SW480 (cell line): ENCODE data around the gene SS18.
A peak's percentile ranks its signal among the peaks of the same experiment; 100 is the strongest.
"Not testable (repeated sequence)": the region's sequence is repeated elsewhere in the genome, so short reads cannot be mapped to it uniquely, and the experiment has no call there.

Source experiments
- DNase-seq: peaks from one replicate; pipeline ENCODE4 v3.0.0-alpha.2; 2016; ENCODE audit warnings: low spot score

Gene SS18, protein sequence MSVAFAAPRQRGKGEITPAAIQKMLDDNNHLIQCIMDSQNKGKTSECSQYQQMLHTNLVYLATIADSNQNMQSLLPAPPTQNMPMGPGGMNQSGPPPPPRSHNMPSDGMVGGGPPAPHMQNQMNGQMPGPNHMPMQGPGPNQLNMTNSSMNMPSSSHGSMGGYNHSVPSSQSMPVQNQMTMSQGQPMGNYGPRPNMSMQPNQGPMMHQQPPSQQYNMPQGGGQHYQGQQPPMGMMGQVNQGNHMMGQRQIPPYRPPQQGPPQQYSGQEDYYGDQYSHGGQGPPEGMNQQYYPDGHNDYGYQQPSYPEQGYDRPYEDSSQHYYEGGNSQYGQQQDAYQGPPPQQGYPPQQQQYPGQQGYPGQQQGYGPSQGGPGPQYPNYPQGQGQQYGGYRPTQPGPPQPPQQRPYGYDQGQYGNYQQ

DNA sequence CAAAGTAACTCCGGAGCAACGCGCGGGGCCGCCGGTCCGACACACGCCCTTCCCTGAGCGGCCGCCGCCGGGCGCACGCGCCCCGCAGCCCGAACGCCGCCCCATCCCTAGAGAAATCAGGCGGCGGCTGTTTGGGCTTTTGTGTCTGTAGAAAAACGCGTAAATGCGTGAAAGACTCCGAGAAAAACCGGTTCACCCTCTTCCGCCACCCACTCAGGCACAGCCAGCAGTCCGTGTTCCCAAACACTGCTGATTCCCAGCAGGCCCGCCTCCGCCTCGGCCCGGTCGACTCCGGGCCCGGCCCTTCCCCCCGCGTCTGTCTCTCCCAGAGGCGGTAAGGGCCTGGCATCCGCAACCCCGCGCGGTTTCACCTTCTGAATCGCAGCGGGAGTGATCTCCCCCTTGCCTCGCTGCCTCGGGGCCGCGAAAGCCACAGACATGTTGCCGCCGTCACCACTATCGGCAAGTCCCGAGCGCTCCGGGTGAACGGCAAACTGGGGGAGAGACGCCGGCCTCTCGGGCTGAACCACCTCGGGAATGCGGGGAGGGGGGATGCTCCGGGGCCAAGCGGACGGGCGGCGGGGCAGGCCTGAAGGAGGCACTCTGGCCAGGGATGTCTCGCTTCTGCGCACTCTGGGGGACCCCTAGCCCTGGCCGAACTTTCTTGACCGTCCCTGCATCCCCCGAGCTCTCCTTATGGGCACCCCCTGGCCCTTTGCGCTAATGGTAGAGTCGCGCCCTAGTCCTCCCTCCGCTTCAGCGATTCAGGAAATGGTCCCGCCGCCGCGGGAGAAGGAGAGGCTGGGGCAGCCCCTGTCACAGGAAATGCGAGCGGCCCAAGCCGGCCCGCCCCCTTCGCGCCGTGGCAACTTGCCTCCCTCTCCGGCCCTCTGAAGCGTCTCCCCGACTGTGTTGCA lies at the start of gene SS18:
TSS of gene SS18 (minus strand) at position 484 of the 917 bp plus-strand sequence. CDS start at position 440, 44 bp downstream.
- DNase-seq, result peak; percentile 75

- DNase-seq, result no peak
Observed at GRCh38 chr18:26135548-26135947, 45.1 kb upstream of the SS18 start.

GRCh38 chr18:26134107-26134506 lies 43.7 kb upstream of the SS18 start:
- no peak for DNase-seq

DNA sequence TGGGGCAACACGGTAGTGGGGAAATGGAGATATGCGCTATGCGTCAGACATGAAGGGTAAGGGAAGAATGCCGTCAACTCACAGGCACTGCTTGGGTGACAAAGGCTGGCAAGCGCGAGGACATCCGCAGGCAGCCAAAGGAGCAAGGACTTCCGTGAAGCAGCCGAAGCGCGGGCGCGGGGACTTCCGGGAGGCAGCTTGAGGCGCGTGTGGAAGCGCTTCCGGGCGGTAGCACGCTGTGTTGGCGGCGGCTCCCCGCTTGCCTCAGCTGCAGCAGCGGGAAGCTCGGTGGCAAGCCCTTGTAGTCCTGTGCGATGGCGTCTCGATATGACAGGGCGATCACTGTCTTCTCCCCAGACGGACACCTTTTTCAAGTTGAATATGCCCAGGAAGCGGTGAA lies 43.2 kb upstream of the SS18 start, which contains the start of gene PSMA8:
TSS of gene PSMA8 (plus strand) at position 218 of the 400 bp plus-strand sequence. CDS start at position 315, 97 bp downstream.
- DNase-seq, result no peak

GRCh38 chr18:26128192-26128591 lies 37.8 kb upstream of the SS18 start:
- not testable (repeated sequence) for DNase-seq

DNA sequence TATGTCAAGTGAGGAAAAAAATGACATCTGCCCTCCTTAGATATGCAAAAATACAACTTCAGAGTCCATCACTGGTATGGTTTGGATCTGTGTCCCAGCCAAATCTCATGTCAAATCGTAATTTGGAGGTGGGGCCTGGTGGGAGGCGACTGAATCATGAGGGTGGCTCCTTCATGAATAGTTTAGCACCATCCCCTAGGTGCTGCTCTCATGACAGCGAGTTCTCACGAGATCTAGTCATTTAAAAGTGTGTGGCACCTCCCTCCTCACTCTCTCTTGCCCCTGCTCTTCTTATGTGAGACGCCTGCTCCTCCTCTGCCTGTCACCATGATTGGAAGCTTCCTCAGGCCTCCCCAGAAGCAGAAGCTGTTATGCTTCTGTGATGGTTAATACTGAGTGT lies 37.4 kb upstream of the SS18 start:
- no peak for DNase-seq

DNA sequence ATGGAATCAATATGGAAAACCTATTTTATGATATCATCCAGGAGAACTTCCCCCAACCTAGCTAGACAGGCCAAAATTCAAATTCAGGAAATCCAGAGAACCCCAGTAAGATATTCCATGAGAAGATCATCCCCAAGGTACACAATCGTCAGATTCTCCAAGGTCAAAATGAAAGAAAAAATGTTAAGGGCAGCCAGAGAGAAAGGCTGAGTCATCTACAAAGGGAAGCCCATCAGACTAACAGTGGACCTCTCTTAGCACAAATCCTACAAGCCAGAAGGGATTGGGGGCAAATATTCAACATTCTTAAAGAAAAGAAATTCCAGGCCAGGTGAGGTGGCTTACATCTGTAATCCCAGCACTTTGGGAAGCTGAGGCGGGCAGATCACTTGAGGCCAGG lies 31.6 kb upstream of the SS18 start:
- not testable (repeated sequence) for DNase-seq

GRCh38 chr18:26121476-26121875 lies 31.1 kb upstream of the SS18 start:
- DNase-seq, result no peak

DNA sequence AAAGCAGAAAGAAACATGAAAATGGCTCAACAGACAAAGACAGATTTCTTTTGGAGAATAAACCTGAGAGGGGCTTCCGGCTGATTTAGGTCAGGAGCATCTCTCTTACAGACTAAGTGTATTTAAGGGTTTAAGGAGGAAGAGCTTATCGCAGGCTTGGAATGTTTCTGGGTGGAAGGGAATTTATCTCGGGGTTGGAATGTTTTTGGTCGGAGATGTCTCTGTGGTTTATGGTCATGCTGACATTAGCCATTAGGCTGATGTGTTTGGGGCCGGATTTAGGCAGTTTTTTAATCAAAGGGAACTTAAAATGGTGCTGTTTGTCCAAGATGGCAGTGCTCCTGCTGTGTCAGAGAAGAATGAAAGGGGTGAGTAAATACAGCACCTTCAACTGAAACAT lies 28.8 kb upstream of the SS18 start:
- no peak for DNase-seq

GRCh38 chr18:26104035-26104434 lies 13.6 kb upstream of the SS18 start:
- no peak for DNase-seq

- DNase-seq, result no peak
Observed at GRCh38 chr18:26103579-26103978, 13.2 kb upstream of the SS18 start.

- no peak for DNase-seq
Observed at GRCh38 chr18:26097563-26097962, 7.2 kb upstream of the SS18 start.

DNA sequence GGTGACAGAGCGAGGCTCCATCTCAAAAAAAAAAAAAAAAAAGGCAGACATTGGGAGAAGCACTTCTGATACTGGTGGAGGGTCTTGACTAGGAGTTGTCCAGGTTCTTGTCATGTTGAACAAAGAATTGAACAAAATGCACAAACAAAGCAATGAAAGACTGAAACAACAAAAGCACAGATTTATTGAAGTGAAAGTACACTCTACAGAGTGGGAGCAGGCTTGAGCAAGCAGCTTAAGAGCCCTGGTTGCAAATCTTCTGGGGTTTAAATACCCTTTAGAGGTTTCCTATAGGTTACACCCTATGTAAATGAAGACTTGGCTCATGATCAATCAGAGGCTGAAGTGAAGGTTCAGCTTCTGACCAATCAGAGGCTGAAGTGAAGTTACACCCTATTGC lies 6.4 kb upstream of the SS18 start:
- no peak for DNase-seq

DNA sequence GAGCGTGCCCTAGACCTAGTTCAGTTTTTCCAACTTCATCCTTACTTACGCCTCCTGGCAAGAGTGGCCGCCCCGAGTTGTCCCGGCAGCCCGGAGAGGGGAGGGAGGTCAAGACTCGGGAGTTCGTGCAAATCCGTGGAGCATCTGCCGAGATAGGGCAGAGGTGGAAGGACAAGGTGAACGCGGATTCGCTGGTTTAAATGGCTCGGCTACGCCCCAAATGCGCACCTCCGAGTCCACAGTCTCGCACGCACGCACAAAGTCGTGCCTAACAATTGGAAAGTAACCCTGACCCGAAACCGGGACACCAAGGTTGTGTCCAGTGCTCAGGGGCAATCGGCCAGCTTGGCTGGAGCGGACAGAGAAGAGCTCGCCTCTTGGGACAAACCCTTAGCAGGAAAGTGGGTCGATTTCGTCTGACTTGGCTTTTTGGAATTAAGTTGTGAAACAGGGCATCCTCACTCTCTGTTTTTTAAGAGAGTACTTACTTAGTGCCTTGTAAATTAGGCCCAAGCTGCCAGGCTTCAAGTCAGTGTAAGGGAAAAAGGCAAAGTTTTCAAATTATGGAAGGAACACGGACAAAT lies 726 bp upstream of the SS18 start:
- no peak for DNase-seq

GRCh38 chr18:26089293-26090129 lies 902 bp downstream of the SS18 start:
- peak; percentile 43 for DNase-seq

- no peak for DNase-seq
Observed at GRCh38 chr18:26088487-26088886, 1.9 kb downstream of the SS18 start.

GRCh38 chr18:26086959-26087358 lies 3.5 kb downstream of the SS18 start:
- DNase-seq, result no peak

DNA sequence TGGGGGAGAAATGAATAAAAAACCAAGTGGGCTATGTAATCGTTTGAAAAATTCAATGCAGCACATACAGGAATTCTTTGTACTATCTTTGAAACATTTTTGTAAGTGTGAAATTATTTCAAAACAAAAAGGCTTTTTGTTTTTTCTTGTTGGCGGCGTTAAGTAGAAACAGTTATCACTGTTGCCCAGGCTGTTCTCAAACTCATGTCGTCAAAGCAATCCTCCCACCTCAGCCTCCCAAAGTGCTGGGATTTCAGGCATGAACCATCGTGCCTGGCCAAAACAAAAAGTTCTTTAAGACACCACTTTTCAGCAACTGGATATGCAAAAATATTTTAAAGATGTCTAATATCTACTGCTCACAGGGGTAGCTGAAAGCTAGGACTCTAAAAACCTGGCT lies 5.4 kb downstream of the SS18 start:
- no peak for DNase-seq

DNA sequence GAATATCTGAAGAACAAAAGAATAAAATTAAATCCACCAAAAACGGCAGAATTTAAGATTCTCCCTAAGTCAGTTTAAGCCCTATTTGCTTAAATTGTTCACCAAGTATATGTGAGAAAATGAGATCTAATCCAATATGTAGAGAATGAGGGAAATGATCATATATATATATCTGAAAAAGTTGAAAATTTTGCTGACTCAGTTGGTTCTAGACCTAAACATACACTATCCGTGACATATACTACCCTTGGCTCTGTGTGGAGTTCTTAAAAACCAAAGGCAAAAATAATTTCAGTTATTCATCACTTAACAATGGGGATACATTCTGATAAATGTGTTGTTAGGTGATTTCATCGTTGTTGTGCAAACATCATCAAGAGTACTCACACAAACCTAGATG lies 7.3 kb downstream of the SS18 start:
- DNase-seq, result no peak

DNA sequence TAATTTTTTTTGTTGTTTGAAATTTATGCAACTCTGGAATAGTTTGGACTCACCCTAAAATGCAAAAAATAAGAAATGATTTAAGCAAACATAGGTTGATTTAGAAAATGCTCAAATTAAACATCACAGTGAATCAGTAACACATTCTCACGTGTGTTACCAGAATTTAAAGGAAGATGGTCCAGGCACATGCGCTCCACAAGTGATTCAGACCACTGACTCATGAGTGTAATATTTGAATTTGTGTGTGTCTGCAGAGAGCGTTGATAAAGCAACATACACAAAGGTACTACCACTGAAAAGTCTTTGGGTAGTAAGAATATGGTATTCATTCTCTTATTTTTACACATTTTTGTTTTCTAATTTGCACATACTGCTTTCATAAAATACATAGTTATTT lies 7.9 kb downstream of the SS18 start:
- DNase-seq, result no peak

DNA sequence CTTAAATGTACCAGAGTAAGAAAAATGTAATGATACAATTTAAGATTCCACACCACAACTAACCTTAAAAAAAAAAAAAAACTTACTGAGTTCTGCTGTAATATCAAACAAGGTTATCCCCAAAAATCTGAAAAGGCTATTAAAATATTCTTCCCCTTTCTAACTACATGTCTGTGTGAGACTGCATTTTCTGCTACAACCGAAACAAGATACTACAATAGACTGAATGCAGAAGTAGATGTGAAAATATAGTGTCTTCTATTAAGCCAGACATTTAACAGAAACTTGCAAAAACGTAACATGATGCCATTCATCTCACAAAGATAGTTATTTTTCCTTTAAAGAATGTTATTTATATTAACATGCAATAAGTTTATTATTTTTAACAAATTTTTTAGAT lies 16.2 kb downstream of the SS18 start:
- no peak for DNase-seq

DNA sequence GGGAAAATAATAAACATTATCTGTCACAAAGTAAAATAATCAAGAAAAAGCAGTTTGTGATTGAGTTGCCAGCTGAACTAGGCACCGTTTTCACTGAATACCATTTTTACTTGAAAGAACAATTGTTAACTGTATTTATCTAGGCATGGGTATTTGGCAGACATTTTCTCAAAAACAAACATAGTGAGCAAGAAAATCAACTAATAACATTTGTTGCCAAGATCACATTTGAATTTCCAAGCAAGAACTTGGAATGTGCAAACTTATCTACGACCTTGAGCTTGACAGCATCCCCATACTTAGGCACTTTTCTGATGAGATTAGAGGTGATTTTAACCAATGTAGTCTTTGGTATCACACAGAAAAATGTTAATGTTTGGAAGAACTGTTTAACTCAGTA lies 16.7 kb downstream of the SS18 start:
- DNase-seq, result no peak
